Gastroesophageal sphincter (tissue), 3 donors: Measurements from ENCODE around the gene JAKMIP2.

Experiments
- EP300 ChIP-seq: sonication (generic); formaldehyde crosslinking; IDR thresholded peaks from one replicate; pipeline ENCODE4 v1.6.1; 2017; ENCODE audit warnings: antibody characterized with exemption, mild to moderate bottlenecking
- POLR2A ChIP-seq, 2 donors: fragments of 450-650 bp; IDR thresholded peaks; one replicate each; pipeline ENCODE4 v1.6.1; 2017; ENCODE audit warnings: antibody characterized with exemption in 2 of 2, mild to moderate bottlenecking in 2 of 2, moderate library complexity in 1 of 2
- TF ChIP-seq, protein P1 (sequence below), 4 experiments: fragments of 200-600 bp in 2 of 4; fragments of 450-650 bp in 2 of 4; sonication (generic) in 1 of 4; IDR thresholded peaks; one replicate each; pipeline ENCODE4 v1.5.1; 2017 to 2019; ENCODE audit warnings: antibody characterized with exemption in 4 of 4, mild to moderate bottlenecking in 2 of 4, moderate library complexity in 2 of 4

DNA sequence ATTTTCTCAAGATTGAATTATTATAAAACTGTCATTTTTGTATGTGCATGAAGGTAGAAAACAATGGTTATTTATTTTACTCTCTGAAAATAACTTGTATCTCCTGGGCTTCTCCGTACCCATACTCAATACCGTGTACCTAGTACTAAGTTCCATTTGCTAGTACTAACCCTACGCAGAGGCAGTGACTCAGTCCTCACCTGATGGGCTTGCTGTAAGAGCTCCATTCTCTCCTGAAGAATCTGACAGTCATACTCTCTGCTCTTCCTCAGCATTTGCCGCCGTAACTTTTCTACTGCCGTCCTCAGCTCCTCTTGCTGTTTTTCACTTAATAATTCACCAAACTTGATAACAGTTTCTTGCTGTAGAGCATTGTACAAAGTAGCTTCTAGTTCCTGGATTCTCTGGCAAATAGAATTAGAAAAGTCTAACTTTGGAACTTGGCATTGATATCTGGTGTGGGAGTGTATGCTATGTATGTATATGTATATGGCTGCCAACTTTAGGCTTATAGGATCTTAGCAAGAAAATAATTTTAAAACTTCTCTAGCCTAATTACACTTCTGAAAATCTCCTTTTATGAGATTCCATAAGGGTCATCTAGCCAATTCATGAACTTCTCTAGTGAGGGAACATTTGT lies 164.7 kb downstream of the JAKMIP2 start:
- no peak for TF ChIP-seq EP300
- TF ChIP-seq, protein P1, sequence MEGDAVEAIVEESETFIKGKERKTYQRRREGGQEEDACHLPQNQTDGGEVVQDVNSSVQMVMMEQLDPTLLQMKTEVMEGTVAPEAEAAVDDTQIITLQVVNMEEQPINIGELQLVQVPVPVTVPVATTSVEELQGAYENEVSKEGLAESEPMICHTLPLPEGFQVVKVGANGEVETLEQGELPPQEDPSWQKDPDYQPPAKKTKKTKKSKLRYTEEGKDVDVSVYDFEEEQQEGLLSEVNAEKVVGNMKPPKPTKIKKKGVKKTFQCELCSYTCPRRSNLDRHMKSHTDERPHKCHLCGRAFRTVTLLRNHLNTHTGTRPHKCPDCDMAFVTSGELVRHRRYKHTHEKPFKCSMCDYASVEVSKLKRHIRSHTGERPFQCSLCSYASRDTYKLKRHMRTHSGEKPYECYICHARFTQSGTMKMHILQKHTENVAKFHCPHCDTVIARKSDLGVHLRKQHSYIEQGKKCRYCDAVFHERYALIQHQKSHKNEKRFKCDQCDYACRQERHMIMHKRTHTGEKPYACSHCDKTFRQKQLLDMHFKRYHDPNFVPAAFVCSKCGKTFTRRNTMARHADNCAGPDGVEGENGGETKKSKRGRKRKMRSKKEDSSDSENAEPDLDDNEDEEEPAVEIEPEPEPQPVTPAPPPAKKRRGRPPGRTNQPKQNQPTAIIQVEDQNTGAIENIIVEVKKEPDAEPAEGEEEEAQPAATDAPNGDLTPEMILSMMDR (IDR thresholded peaks at IDR 0.05) = no peak
- no peak for TF ChIP-seq POLR2A (IDR thresholded peaks at IDR 0.05)
